B cell (primary cell): ENCODE results near the gene PEA15. TPM values are rescaled to one million over a fixed set of nuclear protein-coding genes. Genes with fewer than 3 reads are reported as not detected.

Experiments
- ATAC-seq: fragments of 200-7000 bp; cut with Tn5 transposase; one replicate; pipeline ENCODE4 v1.10.0; 2021; ENCODE audit warnings: low read depth, mild to moderate bottlenecking, moderate number of reproducible peaks, moderate library complexity
- CTCF ChIA-PET: fragments of 350-600 bp; sonication (Branson Sonifier 250); formaldehyde crosslinking; loops from one replicate; lab custom pipeline; 2021; ENCODE audit warnings: antibody characterized with exemption, inconsistent platforms; lab: Charles Lee
- POLR2A ChIA-PET: fragments of 350-600 bp; sonication (Branson Sonifier 250); formaldehyde crosslinking; loops from one replicate; lab custom pipeline; 2021; ENCODE audit warnings: antibody characterized with exemption; lab: Charles Lee
- DNase-seq: peaks from one replicate; pipeline ENCODE4 v3.0.0; 2013
- H2AFZ ChIP-seq: 2 replicates; pipeline ENCODE4 v1.6.1; 2012; ENCODE audit warnings: mild to moderate bottlenecking, low read depth, low read length; ENCODE audit not compliant: insufficient read depth, poor library complexity, severe bottlenecking
- H3K27ac ChIP-seq, 2 donors: 1 replicate in 1 of 2; 2 replicates in 1 of 2; pipeline ENCODE4 v1.5.1; 2012 to 2013; ENCODE audit warnings: low read length in 2 of 2, mild to moderate bottlenecking in 2 of 2, moderate library complexity in 1 of 2
- H3K27me3 ChIP-seq, 4 experiments: fragments of 200-600 bp in 1 of 4; sonication (generic) in 1 of 4; replicated peaks in 1 of 4; 1 replicate in 2 of 4; 2 replicates in 2 of 4; pipeline versions ENCODE4 v1.6.1 to v1.7.0; 2013 to 2016; ENCODE audit warnings: low read length in 3 of 4, mild to moderate bottlenecking in 2 of 4, mixed read lengths in 1 of 4, moderate library complexity in 1 of 4; ENCODE audit not compliant: insufficient read depth in 4 of 4, control insufficient read depth in 3 of 4; ENCODE audit errors: control extremely low read depth in 1 of 4
- H3K36me3 ChIP-seq, 2 experiments: replicated peaks in 1 of 2; 1 replicate in 1 of 2; 2 replicates in 1 of 2; pipeline versions ENCODE4 v1.6.1 to v1.7.1; 2013; ENCODE audit warnings: low read length in 1 of 2; ENCODE audit not compliant: insufficient read depth in 2 of 2, control insufficient read depth in 1 of 2; ENCODE audit errors: control extremely low read depth in 1 of 2, extremely low read depth in 1 of 2
- H3K4me1 ChIP-seq, 2 donors: fragments of 200-600 bp in 1 of 2; sonication (generic) in 1 of 2; 1 replicate in 1 of 2; 2 replicates in 1 of 2; pipeline versions ENCODE4 v1.5.1 to v1.6.1; 2013 to 2017; ENCODE audit warnings: low read length in 2 of 2; ENCODE audit not compliant: control insufficient read depth in 2 of 2, insufficient read depth in 2 of 2
- H3K4me2 ChIP-seq: replicated peaks from 2 replicates; pipeline ENCODE3; 2012; ENCODE audit warnings: mild to moderate bottlenecking, low read depth, low read length; ENCODE audit not compliant: poor library complexity, severe bottlenecking
- H3K4me3 ChIP-seq, 5 experiments: fragments of 200-600 bp in 1 of 5; sonication (generic) in 1 of 5; 1 replicate in 3 of 5; 2 replicates in 2 of 5; pipeline versions ENCODE4 v1.5.1 to v1.7.0; 2011 to 2016; ENCODE audit warnings: low read length in 4 of 5, mild to moderate bottlenecking in 4 of 5, low read depth in 2 of 5, control low read depth in 1 of 5, moderate library complexity in 1 of 5; ENCODE audit not compliant: insufficient read depth in 1 of 5; ENCODE audit errors: control extremely low read depth in 1 of 5, extremely low read depth in 1 of 5
- H3K79me2 ChIP-seq: fragments of 200-600 bp; sonication (generic); one replicate; pipeline ENCODE4 v1.6.0; 2016; ENCODE audit warnings: low read length; ENCODE audit not compliant: control insufficient read depth, insufficient read depth
- H3K9ac ChIP-seq: fragments of 200-600 bp; sonication (generic); 2 replicates; pipeline ENCODE4 v1.6.1; 2017; ENCODE audit warnings: mild to moderate bottlenecking, low read length, moderate library complexity
- H3K9me3 ChIP-seq, 3 donors: one replicate each; pipeline versions ENCODE4 v1.6.1 to v1.7.1; 2013; ENCODE audit warnings: low read length in 2 of 3; ENCODE audit not compliant: control insufficient read depth in 2 of 3, insufficient read depth in 1 of 3; ENCODE audit errors: control extremely low read depth in 1 of 3
- H4K20me1 ChIP-seq: 2 replicates; pipeline ENCODE4 v1.6.0; 2012; ENCODE audit warnings: mild to moderate bottlenecking, low read length; ENCODE audit not compliant: insufficient read depth, control insufficient read depth, poor library complexity, severe bottlenecking
- H3K27ac Mint-ChIP-seq: one replicate; pipeline ENCODE4 v1.8.0; 2021; ENCODE audit warnings: mixed read lengths
- H3K27me3 Mint-ChIP-seq: one replicate; pipeline ENCODE4 v1.8.0; 2021; ENCODE audit warnings: mixed read lengths
- H3K4me1 Mint-ChIP-seq: one replicate; pipeline ENCODE4 v1.8.0; 2021; ENCODE audit warnings: mixed read lengths
- H3K4me3 Mint-ChIP-seq: one replicate; pipeline ENCODE4 v1.8.0; 2021; ENCODE audit warnings: mixed read lengths
- H3K9me3 Mint-ChIP-seq: one replicate; pipeline ENCODE4 v1.8.0; 2022; ENCODE audit warnings: mixed read lengths; ENCODE audit not compliant: insufficient read depth
- EZH2 ChIP-seq: IDR thresholded peaks from 2 replicates; pipeline ENCODE4 v1.6.1; 2012; ENCODE audit warnings: borderline replicate concordance, low read depth, mild to moderate bottlenecking, moderate library complexity, low read length; ENCODE audit not compliant: insufficient read depth, poor library complexity, severe bottlenecking
- WGBS: methylation state at CpG from one replicate; pipeline ENCODE4 v1.1.5; 2013; ENCODE audit warnings: missing lambda C conversion rate; ENCODE audit not compliant: insufficient coverage; 5-methylcytosine and 5-hydroxymethylcytosine counted together
- intact Hi-C: fragments of 100-400 bp; cut with micrococcal nuclease; formaldehyde crosslinking; loops from one replicate; pipeline ENCODE4 v1.10.0; 2022
- polyA plus RNA-seq: library from polyadenylated mRNA; depleted of rRNA; stranded (reverse); fragments of >200 nt; gene quantifications from 2 replicates; pipeline ENCODE4 v1.2.3, GENCODE V29; 2012
- total RNA-seq, 2 donors: library from RNA; stranded (reverse); fragments of 120-200 nt in 1 of 2; gene quantifications; 1 replicate in 1 of 2; 2 replicates in 1 of 2; pipeline versions ENCODE4 v1.2.3 to v1.2.4, GENCODE V29; 2013 to 2022
- TF ChIP-seq, protein P1 (sequence below): fragments of 200-600 bp; IDR thresholded peaks from one replicate; pipeline ENCODE4 v1.8.0; 2022; ENCODE audit warnings: antibody characterized with exemption, mild to moderate bottlenecking

PEA15 gene
- total and polyA plus RNA-seq, 2 donors (not counting 1 experiment from before 2014, with no cell fraction given): 81.7 to 91.4 TPM

DNA sequence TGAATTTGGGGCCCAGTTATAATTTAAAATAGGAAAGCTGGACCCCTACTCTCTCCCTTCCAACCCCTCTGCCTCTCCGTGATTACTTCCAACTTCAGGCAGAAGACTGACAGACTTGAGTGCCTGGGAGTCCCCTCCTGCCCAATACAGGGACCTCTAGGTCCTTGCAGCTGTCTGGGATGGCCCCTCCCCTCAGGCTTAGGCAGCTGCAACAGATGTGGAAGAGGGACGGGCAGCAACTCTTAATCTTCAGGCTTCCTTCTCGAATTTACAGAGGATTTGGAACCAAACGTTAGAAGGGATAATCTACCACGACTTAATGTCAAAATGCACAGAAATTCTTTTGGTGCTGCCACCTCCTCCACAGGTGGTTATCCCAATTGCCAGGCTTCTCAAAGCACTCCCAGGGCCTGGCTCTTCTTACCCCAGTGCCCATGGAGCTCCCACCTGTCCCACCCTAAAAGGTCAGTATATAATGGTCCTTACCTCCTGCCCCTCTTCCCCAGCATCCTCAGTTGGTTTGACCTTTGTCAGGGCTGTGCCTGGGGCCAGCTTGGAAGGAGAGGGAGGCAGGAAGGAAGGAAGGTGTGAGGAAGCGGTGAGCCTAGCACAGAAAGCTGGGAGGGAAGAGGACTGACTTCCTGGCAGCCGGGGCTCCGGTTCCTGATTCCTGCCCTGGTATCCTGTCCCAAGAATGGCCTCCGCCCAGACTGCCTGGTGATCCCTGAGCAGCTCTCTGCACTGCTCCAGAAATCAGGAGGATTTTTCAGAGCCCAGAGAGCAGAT is 2.8 kb downstream of the PEA15 start:
- ChIA-PET POLR2A (interaction anchor here (0.5 to 0.6 kb wide), 3 partner anchors 20 to 1511 kb away, joined by 3 read pairs; no protein-coding TSS in a partner anchor), CTCF (interaction anchor here (1.0 to 9.7 kb wide), 6 partner anchors 11 to 84 kb away, joined by 4 to 77 read pairs (median 10); no protein-coding TSS in a partner anchor)
- Mint-ChIP-seq H3K27ac (peak overlapping the region; percentile 77), H3K9me3 (no peaks in the 10 kb centered on the region), H3K27me3 (no peaks in the 10 kb centered on the region), H3K4me1 (peaks cover 58% of the 10 kb centered on the region), H3K4me3 (peak overlapping the region; percentile 37)
- H2AFZ ChIP-seq: no peak overlapping the region
- H3K4me1 ChIP-seq: peaks cover 26 to 35% of the 10 kb centered on the region in 2 donors
- 92% methylated on average over 9 of the region's 9 CpGs for WGBS
- ATAC-seq (no peak), DNase-seq (no peak)
- no peak overlapping the region for H3K4me3 ChIP-seq
- H3K36me3 ChIP-seq: peaks cover 11 to 43% of the 10 kb centered on the region in 2 experiments
- intact Hi-C loops: no loop called here
- H3K27me3 ChIP-seq: no peaks in the 10 kb centered on the region
- H4K20me1 ChIP-seq: no peaks in the 10 kb centered on the region
- TF ChIP-seq EZH2: no peak
- TF ChIP-seq, protein P1, sequence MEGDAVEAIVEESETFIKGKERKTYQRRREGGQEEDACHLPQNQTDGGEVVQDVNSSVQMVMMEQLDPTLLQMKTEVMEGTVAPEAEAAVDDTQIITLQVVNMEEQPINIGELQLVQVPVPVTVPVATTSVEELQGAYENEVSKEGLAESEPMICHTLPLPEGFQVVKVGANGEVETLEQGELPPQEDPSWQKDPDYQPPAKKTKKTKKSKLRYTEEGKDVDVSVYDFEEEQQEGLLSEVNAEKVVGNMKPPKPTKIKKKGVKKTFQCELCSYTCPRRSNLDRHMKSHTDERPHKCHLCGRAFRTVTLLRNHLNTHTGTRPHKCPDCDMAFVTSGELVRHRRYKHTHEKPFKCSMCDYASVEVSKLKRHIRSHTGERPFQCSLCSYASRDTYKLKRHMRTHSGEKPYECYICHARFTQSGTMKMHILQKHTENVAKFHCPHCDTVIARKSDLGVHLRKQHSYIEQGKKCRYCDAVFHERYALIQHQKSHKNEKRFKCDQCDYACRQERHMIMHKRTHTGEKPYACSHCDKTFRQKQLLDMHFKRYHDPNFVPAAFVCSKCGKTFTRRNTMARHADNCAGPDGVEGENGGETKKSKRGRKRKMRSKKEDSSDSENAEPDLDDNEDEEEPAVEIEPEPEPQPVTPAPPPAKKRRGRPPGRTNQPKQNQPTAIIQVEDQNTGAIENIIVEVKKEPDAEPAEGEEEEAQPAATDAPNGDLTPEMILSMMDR: no peak
- no peaks in the 10 kb centered on the region for H3K9me3 ChIP-seq
- H3K9ac ChIP-seq: no peak overlapping the region
- H3K4me2 ChIP-seq: no peak overlapping the region
- peak overlapping the region in 1 of 2 donors; percentile 98 for H3K27ac ChIP-seq
- H3K79me2 ChIP-seq: peaks cover 15% of the 10 kb centered on the region
